Measurements from ENCODE around the gene MAP1S. TPM values are rescaled to one million over a fixed set of nuclear protein-coding genes. Genes with fewer than 3 reads are reported as not detected.

Gene MAP1S
- total and polyA plus RNA-seq, 10 donors = 15.0 to 63.1 (median 35.5) TPM

DNA sequence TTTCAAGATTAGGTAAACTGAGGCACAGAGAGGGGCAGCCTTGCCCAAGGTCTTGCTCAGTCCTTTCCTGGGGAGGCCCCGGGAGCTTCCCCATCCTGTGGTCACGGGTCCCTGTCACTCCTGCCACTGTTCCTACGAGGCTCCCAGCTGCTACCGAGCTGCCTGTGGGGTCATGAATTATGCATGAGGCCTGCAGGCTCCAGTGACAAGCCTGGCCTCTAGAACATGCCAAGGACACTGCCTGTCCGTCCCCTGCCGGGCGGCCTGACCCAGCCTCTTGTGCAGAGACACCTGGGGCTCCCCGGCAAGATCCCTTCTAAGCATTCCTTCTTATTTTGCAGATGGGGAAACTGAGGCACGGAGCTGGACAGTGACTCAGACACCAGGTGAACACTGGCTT lies 34.7 kb downstream of the MAP1S start:
- TF ChIP-seq POLR2A (IDR thresholded peaks at IDR 0.05) = no peak
- TF ChIP-seq POLR2AphosphoS5 (IDR thresholded peaks at IDR 0.05) = no peak
- TF ChIP-seq, protein P1, sequence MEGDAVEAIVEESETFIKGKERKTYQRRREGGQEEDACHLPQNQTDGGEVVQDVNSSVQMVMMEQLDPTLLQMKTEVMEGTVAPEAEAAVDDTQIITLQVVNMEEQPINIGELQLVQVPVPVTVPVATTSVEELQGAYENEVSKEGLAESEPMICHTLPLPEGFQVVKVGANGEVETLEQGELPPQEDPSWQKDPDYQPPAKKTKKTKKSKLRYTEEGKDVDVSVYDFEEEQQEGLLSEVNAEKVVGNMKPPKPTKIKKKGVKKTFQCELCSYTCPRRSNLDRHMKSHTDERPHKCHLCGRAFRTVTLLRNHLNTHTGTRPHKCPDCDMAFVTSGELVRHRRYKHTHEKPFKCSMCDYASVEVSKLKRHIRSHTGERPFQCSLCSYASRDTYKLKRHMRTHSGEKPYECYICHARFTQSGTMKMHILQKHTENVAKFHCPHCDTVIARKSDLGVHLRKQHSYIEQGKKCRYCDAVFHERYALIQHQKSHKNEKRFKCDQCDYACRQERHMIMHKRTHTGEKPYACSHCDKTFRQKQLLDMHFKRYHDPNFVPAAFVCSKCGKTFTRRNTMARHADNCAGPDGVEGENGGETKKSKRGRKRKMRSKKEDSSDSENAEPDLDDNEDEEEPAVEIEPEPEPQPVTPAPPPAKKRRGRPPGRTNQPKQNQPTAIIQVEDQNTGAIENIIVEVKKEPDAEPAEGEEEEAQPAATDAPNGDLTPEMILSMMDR (IDR thresholded peaks at IDR 0.05 in 8 of 11, conservative IDR thresholded peaks at IDR 0.05 in 3 of 11) = no peak
- Histone ChIP-seq H3K4me1 (peaks cover 27 to 88% (median 74%) of the 10 kb centered on the region in 6 donors), H3K27ac (peak overlapping the region in 4 of 8 donors; percentile 44 to 74 (median 52)), H3K36me3 (peaks cover 0 to 40% (median 8%) of the 10 kb centered on the region in 6 donors), H3K4me3 (no peak overlapping the region), H3K27me3 (replicated peaks in 1 of 7) (no peaks in the 10 kb centered on the region), H3K9me3 (no peaks in the 10 kb centered on the region)
- 52 to 71% (median 58%) methylated on average over 8 to 9 of the region's 9 CpGs for WGBS, 5 donors
- intact Hi-C loops (cut with DNase I; ENCODE audit: low total_unique reads) = no loop called here
- DNase-seq = no peak

DNA sequence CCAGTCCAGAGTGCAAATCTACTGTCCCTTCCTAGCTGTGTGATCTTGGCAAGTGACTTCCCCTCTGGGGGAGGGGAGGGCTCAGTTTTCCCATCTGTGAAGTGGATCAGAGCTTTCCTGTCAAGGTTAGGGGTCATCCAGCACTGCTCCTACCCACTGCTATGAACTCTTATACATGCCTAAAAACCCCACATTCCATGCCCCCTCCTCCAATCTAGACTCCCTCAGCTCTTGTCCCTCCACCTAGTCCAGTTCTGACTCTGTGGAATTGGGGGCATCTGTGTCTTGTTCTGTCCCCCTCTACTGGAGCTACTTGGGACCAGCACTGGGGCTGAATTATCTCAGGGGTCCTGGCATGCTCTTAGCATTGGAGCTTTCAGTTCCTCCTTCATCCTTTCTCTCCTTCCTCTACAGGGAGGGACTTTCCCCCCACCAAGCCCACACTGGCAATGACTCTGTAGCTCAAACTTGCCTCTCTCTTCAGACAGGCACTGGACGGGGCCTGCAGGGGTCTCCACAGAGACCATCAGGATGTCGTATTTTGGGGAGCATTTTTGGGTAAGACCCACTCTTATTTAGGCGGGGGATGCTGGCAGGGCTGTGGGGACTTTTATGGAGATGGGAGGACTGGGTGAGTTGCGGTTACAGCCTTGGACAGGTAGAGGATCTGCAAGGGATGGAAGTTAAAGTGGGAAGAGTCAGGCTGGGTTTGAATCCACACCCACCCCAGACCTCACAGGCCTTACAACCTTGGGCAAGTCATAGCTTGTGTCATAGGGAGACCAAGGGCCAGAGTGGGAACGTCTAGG lies 35.6 kb downstream of the MAP1S start:
- 60 to 71% (median 68%) methylated on average over 5 of the region's 5 CpGs for WGBS, 5 donors
- Histone ChIP-seq H3K4me1 (peaks cover 20 to 83% (median 65%) of the 10 kb centered on the region in 6 donors), H3K27me3 (replicated peaks in 1 of 7) (no peaks in the 10 kb centered on the region), H3K4me3 (peak overlapping the region in 1 of 8 donors; percentile 24), H3K36me3 (peaks cover 0 to 44% (median 8%) of the 10 kb centered on the region in 6 donors), H3K27ac (peak overlapping the region in 6 of 8 donors; percentile 13 to 74 (median 46)), H3K9me3 (no peaks in the 10 kb centered on the region)
- intact Hi-C loops (cut with DNase I; ENCODE audit: low total_unique reads) = no loop called here
- DNase-seq = peak; percentile 80
- no peak for TF ChIP-seq POLR2AphosphoS5 (IDR thresholded peaks at IDR 0.05)
- TF ChIP-seq, protein P1 (IDR thresholded peaks at IDR 0.05 in 8 of 11, conservative IDR thresholded peaks at IDR 0.05 in 3 of 11) = peak in 5 of 11 experiments; percentile 6 to 25 (median 19)

DNA sequence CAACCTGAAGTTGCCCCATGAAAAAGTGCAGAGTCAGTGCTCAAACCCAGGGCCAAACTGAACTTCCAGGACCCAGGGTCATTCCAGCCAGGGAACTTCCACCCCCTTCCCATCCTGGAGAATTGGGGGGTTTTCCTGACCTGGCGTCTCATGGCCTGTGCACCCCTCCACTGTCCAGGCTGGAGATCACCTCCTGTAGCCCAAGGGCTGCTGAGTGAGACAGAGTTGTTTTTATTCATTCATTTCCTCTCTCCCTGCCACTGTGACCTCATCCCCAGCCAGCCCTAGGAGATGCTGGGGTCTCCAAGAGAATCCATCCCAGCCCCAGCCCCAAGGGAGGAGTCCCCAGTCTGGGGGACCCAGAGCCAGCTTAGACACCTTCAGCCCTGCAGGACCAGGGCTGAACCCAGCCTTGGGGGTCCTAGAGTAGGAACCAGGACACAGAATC lies 36.2 kb downstream of the MAP1S start:
- H3K4me1 ChIP-seq = peaks cover 16 to 83% (median 59%) of the 10 kb centered on the region in 6 donors
- WGBS, 5 donors = 45 to 83% (median 60%) methylated on average over 1 of the region's 1 CpG
- peak overlapping the region in 5 of 8 donors; percentile 20 to 74 (median 47) for H3K27ac ChIP-seq
- no peak for DNase-seq
- intact Hi-C loops (cut with DNase I; ENCODE audit: low total_unique reads) = no loop called here
- H3K9me3 ChIP-seq = no peaks in the 10 kb centered on the region
- TF ChIP-seq, protein P1 (IDR thresholded peaks at IDR 0.05 in 8 of 11, conservative IDR thresholded peaks at IDR 0.05 in 3 of 11) = no peak
- TF ChIP-seq POLR2AphosphoS5 (IDR thresholded peaks at IDR 0.05) = no peak
- TF ChIP-seq POLR2A (IDR thresholded peaks at IDR 0.05) = no peak
- H3K36me3 ChIP-seq = peaks cover 0 to 44% (median 8%) of the 10 kb centered on the region in 6 donors
- H3K27me3 ChIP-seq (replicated peaks in 1 of 7) = no peaks in the 10 kb centered on the region
- H3K4me3 ChIP-seq = peak overlapping the region in 1 of 8 donors; percentile 24

Data from spleen (tissue), 11 donors.